HepG2 (cell line): ENCODE data around the gene FETUB. TPM values are rescaled to one million over a fixed set of nuclear protein-coding genes. Genes with fewer than 3 reads are reported as not detected.

ENCODE experiments used
- AFF4 ChIP-seq: sonication (generic); formaldehyde crosslinking; IDR thresholded peaks from 2 replicates; pipeline ENCODE4 v1.4.0; 2020; ENCODE audit warnings: missing genetic modification reagents
- ARNTL ChIP-seq: sonication (generic); formaldehyde crosslinking; IDR thresholded peaks from 2 replicates; pipeline ENCODE4 v1.4.0; 2020; ENCODE audit warnings: mild to moderate bottlenecking, missing genetic modification reagents
- BRD4 ChIP-seq: sonication (generic); formaldehyde crosslinking; IDR thresholded peaks from 2 replicates; pipeline ENCODE4 v1.4.0; 2020; ENCODE audit warnings: missing genetic modification reagents
- E2F1 ChIP-seq: sonication (generic); formaldehyde crosslinking; IDR thresholded peaks from 2 replicates; pipeline ENCODE4 v1.5.0; 2020; ENCODE audit warnings: missing genetic modification reagents
- GPBP1L1 ChIP-seq: sonication (generic); formaldehyde crosslinking; IDR thresholded peaks from 2 replicates; pipeline ENCODE4 v1.5.0; 2020; ENCODE audit warnings: mild to moderate bottlenecking, missing genetic modification reagents
- HMGA1 ChIP-seq: sonication (generic); formaldehyde crosslinking; conservative IDR thresholded peaks from 2 replicates; pipeline ENCODE4 v1.4.0; 2020; ENCODE audit warnings: missing genetic modification reagents
- MAZ ChIP-seq, 2 experiments: sonication (generic) in 1 of 2; formaldehyde crosslinking in 1 of 2; IDR thresholded peaks; 2 replicates each; pipeline versions ENCODE4 v1.5.0 to v1.6.1; 2012 to 2020; ENCODE audit warnings: low read depth in 2 of 2, mild to moderate bottlenecking in 2 of 2, borderline replicate concordance in 1 of 2, improper control_type of control experiment in 1 of 2, low read length in 1 of 2, missing genetic modification reagents in 1 of 2, moderate library complexity in 1 of 2
- MED13 ChIP-seq: sonication (generic); formaldehyde crosslinking; IDR thresholded peaks from 2 replicates; pipeline ENCODE4 v1.5.0; 2020; ENCODE audit warnings: missing genetic modification reagents
- MLLT10 ChIP-seq: sonication (generic); formaldehyde crosslinking; IDR thresholded peaks from 2 replicates; pipeline ENCODE4 v1.4.0; 2020; ENCODE audit warnings: missing genetic modification reagents
- NFE2 ChIP-seq: sonication (generic); formaldehyde crosslinking; IDR thresholded peaks from 2 replicates; pipeline ENCODE4 v1.4.0; 2020; ENCODE audit warnings: missing genetic modification reagents
- NFE2L1 ChIP-seq: sonication (generic); formaldehyde crosslinking; IDR thresholded peaks from 2 replicates; pipeline ENCODE4 v1.4.0; 2020; ENCODE audit warnings: missing genetic modification reagents, mild to moderate bottlenecking, borderline replicate concordance
- NR2C2 ChIP-seq: sonication (generic); formaldehyde crosslinking; IDR thresholded peaks from 2 replicates; pipeline ENCODE4 v1.4.0; 2020; ENCODE audit warnings: missing genetic modification reagents, mild to moderate bottlenecking, moderate library complexity, borderline replicate concordance
- PHF8 ChIP-seq: sonication (generic); formaldehyde crosslinking; IDR thresholded peaks from 2 replicates; pipeline ENCODE4 v1.5.0; 2020; ENCODE audit warnings: missing genetic modification reagents
- RELA ChIP-seq: sonication (generic); formaldehyde crosslinking; IDR thresholded peaks from 2 replicates; pipeline ENCODE4 v1.4.0; 2020; ENCODE audit warnings: missing genetic modification reagents
- SMAD9 ChIP-seq: sonication (generic); formaldehyde crosslinking; IDR thresholded peaks from 2 replicates; pipeline ENCODE4 v1.5.1; 2020; ENCODE audit warnings: mild to moderate bottlenecking, missing genetic modification reagents
- TAF1 ChIP-seq: sonication (generic); formaldehyde crosslinking; IDR thresholded peaks from 2 replicates; pipeline ENCODE4 v1.4.0; 2020; ENCODE audit warnings: missing genetic modification reagents
- ZC3H13 ChIP-seq: sonication (generic); formaldehyde crosslinking; IDR thresholded peaks from 2 replicates; pipeline ENCODE4 v1.8.1; 2023; ENCODE audit warnings: mild to moderate bottlenecking, missing genetic modification reagents, moderate library complexity
- ZFYVE20 ChIP-seq: sonication (generic); formaldehyde crosslinking; IDR thresholded peaks from 2 replicates; pipeline ENCODE4 v1.8.0; 2023; ENCODE audit warnings: low read depth, mild to moderate bottlenecking, moderate library complexity, missing genetic modification reagents, borderline replicate concordance
- ZNF205 ChIP-seq: IDR thresholded peaks from 2 replicates; pipeline ENCODE4 v1.6.1; 2018; ENCODE audit warnings: missing biosample characterization, missing genetic modification reagents
- ZNF343 ChIP-seq: sonication (generic); formaldehyde crosslinking; IDR thresholded peaks from 2 replicates; pipeline ENCODE4 v1.4.0; 2020; ENCODE audit warnings: mild to moderate bottlenecking, missing genetic modification reagents
- ZNF670 ChIP-seq: sonication (generic); formaldehyde crosslinking; IDR thresholded peaks from 2 replicates; pipeline ENCODE4 v1.8.0; 2022; ENCODE audit warnings: mild to moderate bottlenecking, missing genetic modification reagents, borderline replicate concordance
- ZSCAN5A ChIP-seq: sonication (generic); formaldehyde crosslinking; IDR thresholded peaks from 2 replicates; pipeline ENCODE4 v1.8.0; 2022; ENCODE audit warnings: mild to moderate bottlenecking, missing genetic modification reagents, borderline replicate concordance
- polyA plus RNA-seq, 8 experiments: library from polyadenylated mRNA; depleted of rRNA in 3 of 8; stranded (reverse) in 7 of 8; unstranded in 1 of 8; fragments of >200 nt; fragmentation: Illumina TruSeq in 4 of 8; extraction: Trizol in 4 of 8; gene quantifications; 2 replicates each; pipeline versions ENCODE4 v1.2.1 to v1.2.3, GENCODE V29; 2011 to 2016; ENCODE audit warnings: low read depth in 4 of 8, missing spikeins in 1 of 8, mixed read lengths in 1 of 8; ENCODE audit not compliant: insufficient read depth in 1 of 8
- total RNA-seq, 5 experiments: library from RNA; depleted of rRNA; stranded (reverse); fragments of >200 nt; fragmentation: Illumina TruSeq; extraction: Trizol; gene quantifications; 2 replicates each; pipeline ENCODE4 v1.2.3, GENCODE V29; 2016; ENCODE audit warnings: low read depth in 1 of 5

The FETUB gene
- total and polyA plus RNA-seq, 2 of the 13 experiments (the other 11 are each of a cell fraction or from before 2014, with no cell fraction given): 2.1 to 4.4 TPM

- TF ChIP-seq ZNF670 (CRISPR knock-in tag): peak; percentile 99
- no peak for TF ChIP-seq ZNF343 (CRISPR knock-in tag)
- no peak for TF ChIP-seq MAZ (IDR thresholded peaks at IDR 0.05; ENCODE audit: borderline replicate concordance, low read depth, low read length)
- peak; percentile 76 for TF ChIP-seq MAZ (CRISPR knock-in tag; IDR thresholded peaks at IDR 0.05; ENCODE audit: low read depth)
- TF ChIP-seq PHF8 (CRISPR knock-in tag): peak; percentile 51; the same call in 1 of the 2 replicates
- no peak for TF ChIP-seq SMAD9
- TF ChIP-seq ZFYVE20 (CRISPR knock-in tag): no peak
- no peak for TF ChIP-seq GPBP1L1 (CRISPR knock-in tag)
- TF ChIP-seq ZSCAN5A (CRISPR knock-in tag): peak; percentile 52; the same call in 1 of the 2 replicates
- TF ChIP-seq HMGA1 (CRISPR knock-in tag): no peak
- peak; percentile 50 for TF ChIP-seq E2F1 (CRISPR knock-in tag)
- peak; percentile 99 for TF ChIP-seq MED13 (CRISPR knock-in tag)
- peak; percentile 96; the same call in 1 of the 2 replicates for TF ChIP-seq AFF4 (CRISPR knock-in tag)
- TF ChIP-seq ARNTL (CRISPR knock-in tag): peak; percentile 86
- TF ChIP-seq NR2C2 (CRISPR knock-in tag): peak; percentile 85
- no peak for TF ChIP-seq NFE2 (CRISPR knock-in tag)
- no peak for TF ChIP-seq NFE2L1
- peak; percentile 98 for TF ChIP-seq ZC3H13 (CRISPR knock-in tag)
- TF ChIP-seq RELA (CRISPR knock-in tag): no peak
- peak; percentile 38; the same call in 1 of the 2 replicates for TF ChIP-seq ZNF205 (CRISPR knock-in tag)
- TF ChIP-seq BRD4 (CRISPR knock-in tag): peak; percentile 55
- TF ChIP-seq TAF1 (CRISPR knock-in tag): peak; percentile 75
- TF ChIP-seq MLLT10 (CRISPR knock-in tag): no peak; the same call in 1 of the 2 replicates
These were observed 27.2 kb upstream of the FETUB start, which contains the start of gene AHSG (continued) for GRCh38 chr3:186612721-186613636.
